Stimulated activated naive CD4-positive, alpha-beta T cell (primary cell): Measurements from ENCODE around the gene TKT.
A peak's percentile ranks its signal among the peaks of the same experiment; 100 is the strongest.
"Not testable (repeated sequence)": the region's sequence is repeated elsewhere in the genome, so short reads cannot be mapped to it uniquely, and the experiment has no call there.

Experiments used
- DNase-seq, 6 experiments: peaks; one replicate each; lab custom pipeline; 2025; lab: John Stamatoyannopoulos, UW

Gene TKT

GRCh38 chr3:53259427-53260259 is 3.8 kb upstream of the TKT start:
- no peak for DNase-seq

DNA sequence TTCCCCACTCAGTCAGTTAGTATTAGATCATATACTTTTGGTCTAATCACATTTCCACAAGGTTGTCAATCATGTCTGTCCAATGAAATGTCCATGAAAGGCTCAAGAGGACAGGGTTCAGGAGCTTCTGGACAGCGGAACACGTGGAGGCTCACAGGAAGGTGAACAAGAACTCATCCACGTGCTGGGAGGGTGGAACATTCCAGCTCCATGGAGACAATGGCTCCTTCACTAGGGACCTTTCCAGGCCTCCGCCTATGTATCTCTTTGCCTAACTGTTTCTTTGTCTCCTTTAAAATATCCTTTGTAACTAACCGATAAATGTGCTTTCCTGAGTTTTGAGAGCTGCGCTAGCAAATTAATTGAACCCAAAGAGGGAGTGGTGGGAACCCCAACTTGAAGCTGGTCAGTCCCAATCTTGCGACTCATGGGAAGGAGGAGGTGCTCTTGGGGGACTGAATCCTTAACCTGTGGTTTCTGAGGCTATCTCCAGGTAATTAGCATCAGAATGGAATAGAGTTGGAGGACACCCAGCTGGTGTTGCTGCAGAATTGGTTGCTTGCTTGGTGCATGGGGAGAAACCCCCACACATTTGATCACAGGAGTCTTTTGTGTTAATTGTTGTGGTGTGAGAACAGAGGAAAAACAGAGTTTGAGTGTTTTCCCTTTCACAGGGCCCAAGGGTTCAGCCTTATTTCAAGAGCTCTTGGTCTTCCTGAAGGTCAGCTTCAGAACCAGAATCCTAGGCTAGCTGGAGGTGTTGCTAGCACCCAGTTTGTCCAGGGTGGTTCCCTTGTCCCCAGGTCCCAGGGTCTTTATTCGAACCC is 3.0 kb upstream of the TKT start:
- no peak for DNase-seq

GRCh38 chr3:53257465-53257864 is 1.6 kb upstream of the TKT start:
- no peak for DNase-seq

GRCh38 chr3:53256704-53257055 is 858 bp upstream of the TKT start:
- DNase-seq, result no peak

DNA sequence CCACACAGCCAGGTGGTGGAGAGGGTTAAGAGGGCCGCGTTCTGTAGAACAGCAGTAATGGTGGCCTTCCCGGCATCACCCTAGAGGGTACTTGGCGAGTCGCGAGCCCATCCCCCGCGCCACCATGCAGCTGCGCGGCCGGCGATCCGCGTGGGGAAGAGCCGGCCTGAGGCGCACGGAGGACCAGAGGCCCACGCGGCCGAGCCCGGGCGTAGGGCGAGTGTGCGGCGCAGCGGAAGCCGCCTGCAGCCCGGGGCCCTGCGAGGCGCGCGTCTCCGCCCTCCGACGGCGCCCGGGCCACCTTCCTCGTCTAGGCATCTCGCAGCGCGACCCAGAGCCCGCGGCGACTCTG is 423 bp downstream of the TKT start:
- peak in 5 of 6 experiments; percentile 28 to 65 (median 48) for DNase-seq

GRCh38 chr3:53254509-53255422 is 1.1 kb downstream of the TKT start:
- peak; percentile 6 to 65 (median 28) for DNase-seq

DNA sequence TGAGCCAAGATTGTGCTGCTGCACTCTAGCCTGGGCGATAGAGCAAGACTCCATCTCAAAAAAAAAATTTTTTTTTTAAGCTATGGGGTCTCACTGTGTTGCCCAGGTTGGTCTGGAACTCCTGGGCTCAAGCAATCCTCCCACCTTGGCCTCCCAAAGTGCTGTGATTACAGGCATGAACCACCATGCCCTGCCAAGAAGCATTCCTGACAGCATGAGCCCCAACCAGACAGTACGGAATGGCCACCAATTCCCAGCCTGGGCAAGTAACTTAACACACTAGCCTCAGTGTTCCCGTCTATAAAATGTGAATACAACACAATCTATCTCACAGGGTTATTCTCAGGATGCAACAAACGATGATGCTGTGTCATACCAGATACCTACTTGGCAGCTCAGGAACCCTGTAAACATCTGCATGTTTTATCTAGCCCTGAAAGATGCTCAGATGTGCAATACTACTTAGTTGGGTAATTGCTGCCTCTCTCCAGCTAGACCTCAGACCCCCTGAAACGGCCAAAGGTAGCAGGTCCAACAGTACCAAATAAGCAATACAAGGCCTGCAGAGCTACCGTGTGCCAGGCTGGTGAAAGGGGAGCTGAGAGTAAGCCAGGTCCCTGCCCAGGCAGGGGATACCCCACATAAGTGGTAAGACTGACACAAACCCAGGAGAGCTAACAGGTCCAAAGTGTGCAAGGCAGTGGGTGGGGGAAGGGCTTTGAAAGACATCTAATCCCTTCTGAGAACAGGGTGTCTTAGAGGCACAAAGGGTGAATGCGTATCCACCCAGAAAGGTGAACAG is 1.9 kb downstream of the TKT start:
- DNase-seq, result no peak

- DNase-seq, result not testable (repeated sequence)
Observed at GRCh38 chr3:53252947-53253322, 2.9 kb downstream of the TKT start.

- no peak for DNase-seq
Observed at GRCh38 chr3:53252096-53252946, 3.5 kb downstream of the TKT start.

DNA sequence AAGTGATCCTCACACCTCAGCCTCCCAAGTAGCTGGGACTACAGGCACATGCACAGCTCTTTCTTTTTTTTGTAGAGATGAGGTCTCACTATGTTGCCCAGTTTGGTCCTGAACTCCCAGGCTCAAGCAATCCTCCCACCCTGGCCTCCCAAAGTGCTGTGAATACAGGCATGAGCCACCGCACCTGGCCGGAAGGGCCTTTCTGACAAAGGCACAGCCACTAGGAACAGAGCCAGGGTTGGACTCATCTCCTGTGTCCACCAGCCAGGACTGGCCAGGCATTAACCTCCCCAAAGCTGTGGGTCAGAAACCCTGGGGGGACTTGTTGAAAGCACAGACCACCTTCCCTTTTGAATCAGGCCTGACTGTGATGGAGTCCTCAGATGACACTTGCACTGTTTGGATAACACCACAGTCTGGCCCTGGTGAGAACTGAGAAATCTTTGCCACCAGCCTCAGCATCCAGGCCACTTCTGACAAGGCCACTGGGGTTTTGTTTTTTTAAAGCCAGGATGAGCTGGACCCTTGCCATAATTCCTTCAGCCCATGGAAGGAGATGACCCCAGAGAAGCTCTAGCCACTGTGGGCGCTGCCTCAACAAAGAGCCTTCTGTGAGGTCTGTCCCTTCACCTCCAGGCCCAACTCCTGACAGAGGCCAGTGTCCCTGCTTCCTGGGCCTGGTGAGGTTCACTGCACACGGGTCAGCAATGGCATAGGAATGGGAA is 4.8 kb downstream of the TKT start:
- DNase-seq, result no peak

- no peak for DNase-seq
Observed at GRCh38 chr3:53250453-53250852, 5.4 kb downstream of the TKT start.

GRCh38 chr3:53248161-53248560 is 7.7 kb downstream of the TKT start:
- DNase-seq, result no peak

GRCh38 chr3:53247619-53248018 is 8.2 kb downstream of the TKT start:
- DNase-seq, result no peak

DNA sequence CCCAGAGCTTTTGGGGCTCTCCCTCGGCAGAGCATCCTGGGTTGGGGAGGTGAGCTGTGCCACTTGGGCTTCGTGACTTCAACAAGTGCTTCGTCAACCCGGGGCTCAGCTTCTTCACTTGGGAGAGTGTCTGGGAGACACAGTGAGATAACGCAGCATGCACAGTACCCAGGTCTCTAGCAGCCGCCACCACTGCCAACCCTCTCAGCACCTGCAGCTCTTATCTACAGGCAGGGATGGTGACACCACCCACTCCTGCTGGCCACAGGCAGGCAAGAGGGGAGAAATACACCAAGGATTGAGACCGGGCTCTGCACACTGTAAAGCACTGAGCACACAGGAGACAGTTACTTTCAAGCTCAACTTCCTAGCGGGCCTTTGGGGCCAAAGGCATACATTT is 11.6 kb downstream of the TKT start:
- no peak for DNase-seq

DNA sequence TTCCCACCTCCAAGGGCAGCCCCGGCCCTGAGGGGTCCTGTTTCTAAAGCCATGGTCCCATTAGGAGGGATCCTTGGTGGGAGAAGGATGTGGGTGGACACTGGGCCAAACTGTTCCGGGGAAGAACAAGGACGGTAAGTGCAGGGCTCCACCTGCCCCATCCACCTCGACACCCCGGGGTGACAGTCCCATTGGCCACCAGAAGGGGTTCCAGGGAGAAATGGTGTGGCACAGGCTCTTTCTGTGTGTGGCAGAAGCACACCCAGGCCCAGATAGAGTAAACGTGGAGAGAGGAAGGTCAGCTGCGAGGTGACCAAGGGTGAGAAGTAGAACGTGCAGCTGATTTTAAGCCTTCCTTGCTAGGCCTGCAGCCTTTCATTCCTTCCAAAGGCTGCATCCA is 12.0 kb downstream of the TKT start:
- no peak for DNase-seq

DNA sequence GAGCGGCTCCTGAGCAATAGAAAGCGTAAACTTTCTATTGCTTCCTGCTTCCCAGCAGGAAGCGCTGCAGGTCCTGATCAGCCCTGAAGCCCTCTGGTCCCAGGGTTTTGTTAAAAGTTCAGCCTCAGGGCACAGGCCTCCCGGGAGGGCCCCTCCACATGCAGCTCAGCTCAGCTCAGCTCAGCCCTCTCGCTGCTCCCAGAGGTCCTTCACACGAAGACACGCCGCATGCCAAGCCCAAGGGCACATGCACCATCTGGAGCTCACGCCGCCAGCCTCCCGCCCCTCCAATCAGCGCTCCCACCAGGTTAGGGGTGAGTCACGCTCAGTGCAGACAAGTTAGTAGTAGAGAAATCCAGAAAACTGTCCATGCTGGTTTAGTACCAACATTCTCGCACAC is 12.7 kb downstream of the TKT start:
- no peak for DNase-seq

DNA sequence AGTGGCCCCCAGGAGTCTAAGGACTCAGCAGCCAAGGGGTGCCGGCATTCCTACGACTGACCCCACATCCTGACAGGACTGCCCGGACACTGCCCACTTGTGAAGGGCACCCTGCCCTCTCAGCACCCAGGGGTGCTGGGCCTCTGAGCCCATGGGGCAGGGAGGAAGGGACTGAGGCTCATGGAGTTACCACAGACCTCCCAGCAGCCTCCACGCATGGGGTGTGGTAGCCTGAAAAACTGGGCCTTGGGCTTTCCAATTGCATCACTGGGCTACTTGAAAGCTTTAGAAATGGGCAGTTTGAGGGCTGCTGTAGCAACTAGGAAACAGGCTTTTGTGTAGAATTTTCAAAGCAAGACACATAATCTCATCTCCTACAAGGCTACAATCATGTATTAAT is 13.2 kb downstream of the TKT start:
- no peak for DNase-seq

- no peak for DNase-seq
Observed at GRCh38 chr3:53242155-53242554, 13.7 kb downstream of the TKT start.

DNA sequence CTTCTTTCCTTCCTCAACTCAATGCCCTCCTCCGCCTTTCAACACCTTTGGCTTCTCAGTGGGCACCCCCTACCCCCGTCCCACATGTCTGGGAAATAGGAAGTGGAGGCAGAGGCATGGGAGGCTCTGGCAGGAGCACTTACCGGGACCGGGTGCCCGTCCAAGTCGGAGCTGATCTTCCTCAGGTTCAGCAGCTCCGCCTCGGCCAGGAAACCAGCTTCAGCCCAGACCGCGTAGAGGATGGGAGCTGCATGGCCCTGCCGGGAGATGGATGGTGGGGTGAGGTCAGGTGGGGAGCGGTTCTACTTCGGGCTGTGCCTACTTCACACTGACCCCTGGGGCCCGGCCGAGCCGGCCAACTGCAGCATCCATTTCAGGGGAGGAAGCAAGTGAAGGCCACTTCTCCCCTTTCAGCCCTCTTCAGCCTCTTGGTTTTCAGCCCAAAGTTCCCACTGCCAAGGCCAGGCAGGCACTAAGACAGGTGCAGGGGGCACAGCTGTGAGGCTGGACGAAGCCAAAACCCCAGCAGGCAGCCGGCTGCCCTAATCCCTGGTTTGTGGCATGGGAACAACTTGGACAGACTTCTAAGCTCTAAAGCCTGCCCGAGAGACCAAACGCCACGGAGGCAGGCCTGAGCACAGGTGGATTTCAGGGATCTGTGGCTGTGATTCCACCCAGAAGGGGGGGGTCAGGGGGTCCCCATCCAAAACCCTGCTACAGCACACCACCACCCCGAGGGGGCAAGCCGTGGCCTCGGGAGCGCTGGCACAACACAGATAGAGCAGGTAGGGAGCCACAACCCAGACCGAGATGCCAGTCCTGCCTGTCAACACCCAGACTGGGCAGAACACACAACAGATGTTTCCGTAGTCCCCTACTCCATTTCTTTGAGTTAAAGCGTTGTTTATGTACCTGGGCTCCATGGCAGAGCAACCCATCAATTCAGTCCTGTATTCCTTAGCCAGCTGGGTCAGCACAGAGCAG is 14.5 kb downstream of the TKT start:
- DNase-seq, result no peak
